HepG2 (cell line): Measurements from ENCODE around the gene MNX1. TPM values are rescaled to one million over a fixed set of nuclear protein-coding genes. Genes with fewer than 3 reads are reported as not detected.

Experiments
- ATAC-seq: fragments of 200-7000 bp; cut with Tn5 transposase; 3 replicates; pipeline ENCODE4 v1.9.1; 2020; ENCODE audit warnings: mild to moderate bottlenecking, moderate library complexity
- BruUV-seq: library from RNA; stranded (reverse); fragments of 400-500 nt; replicated peaks from 2 replicates; lab custom pipeline; 2021; lab: Mats Ljungman, UMichigan
- CTCF ChIA-PET: fragments of 300-600 bp; formaldehyde crosslinking; extraction: SDS; loops from one replicate; lab custom pipeline; 2021; ENCODE audit warnings: low total read pairs, inconsistent platforms, low intra/inter-chr PET ratio; lab: Yijun Ruan, JAX
- POLR2A ChIA-PET: fragments of 350-600 bp; sonication (Branson Sonifier 250); formaldehyde crosslinking; loops from one replicate; lab custom pipeline; 2020; ENCODE audit warnings: antibody characterized with exemption, inconsistent platforms; lab: Yijun Ruan, JAX
- DNase-seq: peaks from one replicate; pipeline ENCODE4 v3.0.0-alpha.2; 2015; ENCODE audit warnings: low spot score
- FAIRE-seq: peaks from 3 replicates; lab custom pipeline; 2011; peaks lifted over from hg19 to GRCh38; lab: Jason Lieb, UNC
- H2AFZ ChIP-seq: one replicate; pipeline ENCODE4 v1.6.1; 2011; ENCODE audit warnings: low read length, inconsistent platforms
- H3K27ac ChIP-seq: fragments of 300-600 bp; 3 replicates; pipeline ENCODE4 v1.8.0; 2011; ENCODE audit warnings: mixed run types, mild to moderate bottlenecking, mixed read lengths, low read length, inconsistent platforms; ENCODE audit not compliant: insufficient read depth; ENCODE audit errors: extremely low read length
- H3K27me3 ChIP-seq, 2 experiments: fragments of 200-600 bp in 1 of 2; 2 replicates in 1 of 2; 3 replicates in 1 of 2; pipeline versions ENCODE4 v1.6.0 to v1.8.0; 2011; ENCODE audit warnings: low read length in 2 of 2, mild to moderate bottlenecking in 2 of 2, moderate library complexity in 2 of 2, inconsistent platforms in 1 of 2; ENCODE audit not compliant: insufficient read depth in 2 of 2, control insufficient read depth in 1 of 2
- H3K36me3 ChIP-seq, 2 experiments: fragments of 200-600 bp in 1 of 2; replicated peaks in 1 of 2; 2 replicates in 1 of 2; 3 replicates in 1 of 2; pipeline versions ENCODE4 v1.5.1 to v1.8.0; 2011; ENCODE audit warnings: low read length in 2 of 2, inconsistent platforms in 1 of 2; ENCODE audit not compliant: insufficient read depth in 2 of 2, control insufficient read depth in 1 of 2
- H3K4me1 ChIP-seq: 2 replicates; pipeline ENCODE4 v1.5.1; 2012; ENCODE audit warnings: low read length, inconsistent platforms; ENCODE audit not compliant: insufficient read depth
- H3K4me2 ChIP-seq: 2 replicates; pipeline ENCODE4 v1.6.0; 2011; ENCODE audit warnings: low read depth, low read length, inconsistent platforms
- H3K4me3 ChIP-seq, 3 experiments: fragments of 200-600 bp in 1 of 3; sonication (generic), shearing (Covaris generic) in 1 of 3; replicated peaks in 1 of 3; 2 replicates each; pipeline ENCODE4 v1.5.1; 2011 to 2016; ENCODE audit warnings: low read length in 3 of 3, inconsistent platforms in 2 of 3, low read depth in 2 of 3, mild to moderate bottlenecking in 2 of 3, control low read depth in 1 of 3, mixed read lengths in 1 of 3; ENCODE audit not compliant: insufficient read depth in 1 of 3
- H3K79me2 ChIP-seq: one replicate; pipeline ENCODE4 v1.6.1; 2011; ENCODE audit warnings: low read length, inconsistent platforms; ENCODE audit not compliant: insufficient read depth
- H3K9ac ChIP-seq: 2 replicates; pipeline ENCODE4 v1.6.0; 2011; ENCODE audit warnings: mild to moderate bottlenecking, low read depth, low read length, inconsistent platforms; ENCODE audit not compliant: insufficient read depth
- H3K9me3 ChIP-seq: 2 replicates; pipeline ENCODE4 v1.5.1; 2012; ENCODE audit warnings: mild to moderate bottlenecking, low read length
- H4K20me1 ChIP-seq: 2 replicates; pipeline ENCODE4 v1.6.0; 2011; ENCODE audit warnings: inconsistent platforms, mild to moderate bottlenecking, low read length, moderate library complexity; ENCODE audit not compliant: insufficient read depth
- GATAD1 ChIP-seq: IDR thresholded peaks from 2 replicates; pipeline ENCODE4 v1.6.1; 2016; ENCODE audit warnings: missing genetic modification reagents, missing compliant biosample characterization
- HMG20A ChIP-seq: IDR thresholded peaks from 2 replicates; pipeline ENCODE4 v1.6.1; 2016; ENCODE audit warnings: borderline replicate concordance
- HMGA1 ChIP-seq: sonication (generic); formaldehyde crosslinking; conservative IDR thresholded peaks from 2 replicates; pipeline ENCODE4 v1.4.0; 2020; ENCODE audit warnings: missing genetic modification reagents
- KLF16 ChIP-seq, 2 experiments: sonication (generic) in 1 of 2; formaldehyde crosslinking in 1 of 2; IDR thresholded peaks; 2 replicates each; pipeline versions ENCODE4 v1.6.1 to v1.8.0; 2016 to 2023; ENCODE audit warnings: missing genetic modification reagents in 2 of 2, missing compliant biosample characterization in 1 of 2
- MAFF ChIP-seq: IDR thresholded peaks from 2 replicates; pipeline ENCODE4 v1.6.1; 2011; ENCODE audit warnings: low read depth, low read length, improper control_type of control experiment
- MAFK ChIP-seq, 2 experiments: IDR thresholded peaks in 1 of 2; conservative IDR thresholded peaks in 1 of 2; 2 replicates each; pipeline ENCODE4 v1.6.1; 2011; ENCODE audit warnings: improper control_type of control experiment in 2 of 2, low read length in 2 of 2
- ZNF770 ChIP-seq: sonication (generic); formaldehyde crosslinking; IDR thresholded peaks from 2 replicates; pipeline ENCODE4 v1.5.0; 2020; ENCODE audit warnings: mild to moderate bottlenecking, missing genetic modification reagents
- ZNF777 ChIP-seq: sonication (generic); formaldehyde crosslinking; IDR thresholded peaks from 2 replicates; pipeline ENCODE4 v1.4.0; 2020; ENCODE audit warnings: missing genetic modification reagents
- WGBS: methylation state at CpG from one replicate; pipeline ENCODE4 v1.1.6; 2017; ENCODE audit warnings: low lambda C conversion rate; 5-methylcytosine and 5-hydroxymethylcytosine counted together
- in situ Hi-C: cut with HindIII; loops from 2 replicates; pipeline ENCODE4 v1.10.0; 2017; ENCODE audit warnings: low pct_unique_long_range_greater_than_20kb; ENCODE audit not compliant: extremely low pct_ligation_motif_present
- intact Hi-C: fragments of 100-400 bp; cut with micrococcal nuclease; formaldehyde crosslinking; loops from one replicate; pipeline ENCODE4 v1.10.0; 2022; ENCODE audit not compliant: unreplicated experiment
- polyA plus RNA-seq, 8 experiments: library from polyadenylated mRNA; depleted of rRNA in 3 of 8; stranded (reverse) in 7 of 8; unstranded in 1 of 8; fragments of >200 nt; fragmentation: Illumina TruSeq in 4 of 8; extraction: Trizol in 4 of 8; gene quantifications; 2 replicates each; pipeline versions ENCODE4 v1.2.1 to v1.2.3, GENCODE V29; 2011 to 2016; ENCODE audit warnings: low read depth in 4 of 8, missing spikeins in 1 of 8, mixed read lengths in 1 of 8; ENCODE audit not compliant: insufficient read depth in 1 of 8
- total RNA-seq, 5 experiments: library from RNA; depleted of rRNA; stranded (reverse); fragments of >200 nt; fragmentation: Illumina TruSeq; extraction: Trizol; gene quantifications; 2 replicates each; pipeline ENCODE4 v1.2.3, GENCODE V29; 2016; ENCODE audit warnings: low read depth in 1 of 5
- TF ChIP-seq, protein P1 (sequence below): sonication (generic); formaldehyde crosslinking; IDR thresholded peaks from 2 replicates; pipeline ENCODE4 v1.4.0; 2020; ENCODE audit warnings: missing genetic modification reagents

MNX1 gene
- total and polyA plus RNA-seq, 2 of the 13 experiments (the other 11 are each of a cell fraction or from before 2014, with no cell fraction given), result 0.94 to 6.1 TPM

DNA sequence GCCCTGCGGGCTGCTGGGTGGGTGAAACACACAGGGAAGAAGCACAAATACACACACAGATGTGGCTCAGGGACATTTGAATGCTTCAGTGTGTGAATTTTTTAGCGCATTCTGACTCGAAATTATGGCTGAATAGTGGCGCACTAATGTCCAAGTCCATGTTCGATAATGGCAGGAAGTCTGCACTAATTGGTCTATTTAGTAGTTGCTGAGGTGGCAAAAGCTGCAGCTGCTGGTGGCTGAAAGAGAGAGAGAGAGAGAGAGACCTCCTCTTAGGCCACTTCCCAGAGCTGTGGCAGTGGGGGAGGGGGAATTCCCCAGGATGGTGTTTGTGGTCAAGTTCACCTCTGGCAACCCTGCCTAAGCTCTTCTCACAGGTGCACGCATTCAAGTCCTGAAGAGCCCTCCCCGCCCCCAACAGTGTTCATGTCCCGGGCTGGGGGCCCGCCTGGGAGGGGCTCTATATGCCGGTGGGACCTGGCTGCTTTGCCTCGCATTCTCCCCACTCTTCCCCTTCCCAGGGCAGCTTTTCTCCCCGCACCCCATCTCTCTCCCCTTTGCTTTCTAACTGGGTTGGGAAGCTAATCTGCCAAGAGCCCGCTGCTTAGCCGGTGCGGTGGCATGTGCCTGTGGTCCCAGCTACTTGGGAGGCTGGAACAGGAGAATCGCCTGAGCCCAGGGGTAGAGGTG, 6.0 kb upstream of the MNX1 start (continued):
- TF ChIP-seq HMGA1 (no peak), MAFK (conservative IDR thresholded peaks at IDR 0.05 in 1 of 2, IDR thresholded peaks at IDR 0.05 in 1 of 2; ENCODE audit: low read length in 2 of 2) (peak; percentile 10 to 64; a peak in 2 of 4 replicates), MAFF (peak; percentile 53; the same call in 1 of the 2 replicates), ZNF770 (CRISPR knock-in tag) (0 out of 2 replicates have a peak, but pooled peaks have one; percentile 35), ZNF777 (CRISPR knock-in tag) (no peak), KLF16 (CRISPR knock-in tag; IDR thresholded peaks at IDR 0.05) (no peak), HMG20A (no peak)
- TF ChIP-seq, protein P1, sequence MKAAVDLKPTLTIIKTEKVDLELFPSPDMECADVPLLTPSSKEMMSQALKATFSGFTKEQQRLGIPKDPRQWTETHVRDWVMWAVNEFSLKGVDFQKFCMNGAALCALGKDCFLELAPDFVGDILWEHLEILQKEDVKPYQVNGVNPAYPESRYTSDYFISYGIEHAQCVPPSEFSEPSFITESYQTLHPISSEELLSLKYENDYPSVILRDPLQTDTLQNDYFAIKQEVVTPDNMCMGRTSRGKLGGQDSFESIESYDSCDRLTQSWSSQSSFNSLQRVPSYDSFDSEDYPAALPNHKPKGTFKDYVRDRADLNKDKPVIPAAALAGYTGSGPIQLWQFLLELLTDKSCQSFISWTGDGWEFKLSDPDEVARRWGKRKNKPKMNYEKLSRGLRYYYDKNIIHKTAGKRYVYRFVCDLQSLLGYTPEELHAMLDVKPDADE, result no peak

DNA sequence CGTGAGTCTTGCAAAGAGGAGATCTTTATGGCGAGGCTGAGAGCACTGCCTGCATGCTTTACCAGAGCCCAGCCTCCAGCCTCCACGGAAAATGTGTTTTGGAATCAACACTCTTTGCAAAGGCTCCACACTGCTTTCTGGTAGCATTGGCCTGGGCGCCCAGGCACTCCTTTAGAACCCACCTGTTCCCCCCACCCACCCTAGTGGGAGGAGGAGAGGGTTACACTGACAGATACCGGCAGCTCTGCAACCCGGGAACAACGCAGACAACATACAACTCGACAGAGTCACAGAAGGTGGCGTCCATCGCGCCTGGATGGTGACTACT, 5.5 kb upstream of the MNX1 start:
- ATAC-seq, result no peak
- H2AFZ ChIP-seq, result no peak overlapping the region

More for the DNA sequence above, 5.5 kb upstream of the MNX1 start:
- Histone ChIP-seq H3K27me3 (peaks cover 19 to 92% of the 10 kb centered on the region in 2 experiments), H3K79me2 (no peaks in the 10 kb centered on the region), H3K9me3 (no peaks in the 10 kb centered on the region), H3K4me3 (no peak overlapping the region), H3K36me3 (no peaks in the 10 kb centered on the region), H3K9ac (no peak overlapping the region), H3K4me1 (peaks cover 63% of the 10 kb centered on the region), H3K27ac (no peak overlapping the region), H3K4me2 (no peak overlapping the region), H4K20me1 (peaks cover 4% of the 10 kb centered on the region; the same call in 1 of the 2 replicates)
- intact Hi-C loops (loop anchor here (10.0 kb wide), 1 partner anchor 119 kb away; the partner anchor contains the start of gene UBE3C), in situ Hi-C loops (no loop called here)
- FAIRE-seq (no peak), DNase-seq (no peak)
- BruUV-seq, result no TSS peak
- TF ChIP-seq GATAD1 (CRISPR knock-in tag), result no peak
- CTCF ChIA-PET, result no interaction called here
- POLR2A ChIA-PET, result no interaction called here
- WGBS, result 45% methylated on average over 11 of the region's 11 CpGs
